Measurements from ENCODE around the gene TBL1X.

Gene TBL1X

GRCh38 chrX:9494771-9495170 lies 29.9 kb downstream of the TBL1X start:
- no peaks in the 10 kb centered on the region for H3K27me3 Mint-ChIP-seq
- DNase-seq (ENCODE audit: low spot score in 2 of 2): no peak
- ATAC-seq (ENCODE audit: low read depth): no peak
- peaks cover 8% of the 10 kb centered on the region for H3K36me3 Mint-ChIP-seq
- H3K27ac Mint-ChIP-seq: no peak overlapping the region
- peaks cover 15% of the 10 kb centered on the region for H3K4me1 Mint-ChIP-seq
- no peak overlapping the region for H3K4me3 Mint-ChIP-seq
- H3K9me3 Mint-ChIP-seq: no peaks in the 10 kb centered on the region

DNA sequence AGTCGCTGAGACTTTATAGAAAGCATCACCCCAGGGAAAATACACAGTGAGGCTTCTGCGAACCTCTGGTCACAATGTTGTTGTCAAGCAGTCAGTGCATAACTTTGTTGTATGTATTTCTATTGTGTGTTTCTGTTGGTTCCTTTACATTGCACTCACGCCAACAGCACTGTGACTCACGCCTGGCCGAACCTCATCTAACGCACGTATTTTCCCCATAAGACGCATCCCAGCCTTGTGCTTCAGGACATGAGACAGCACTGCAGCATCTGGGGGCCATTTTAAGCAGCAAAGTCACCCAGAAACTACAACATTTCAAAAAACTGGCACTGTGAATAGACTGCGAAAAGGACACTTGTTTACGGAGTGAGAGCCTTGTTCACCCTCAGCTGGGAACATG lies 30.6 kb downstream of the TBL1X start:
- Mint-ChIP-seq H3K4me1 (peaks cover 15% of the 10 kb centered on the region), H3K27ac (no peak overlapping the region), H3K4me3 (no peak overlapping the region), H3K27me3 (no peaks in the 10 kb centered on the region), H3K9me3 (no peaks in the 10 kb centered on the region), H3K36me3 (peaks cover 8% of the 10 kb centered on the region)
- no peak for ATAC-seq (ENCODE audit: low read depth)
- DNase-seq (ENCODE audit: low spot score in 2 of 2): no peak

- H3K4me3 Mint-ChIP-seq: no peak overlapping the region
- H3K36me3 Mint-ChIP-seq: peaks cover 16% of the 10 kb centered on the region
- H3K4me1 Mint-ChIP-seq: peaks cover 11% of the 10 kb centered on the region
- DNase-seq (ENCODE audit: low spot score in 2 of 2): no peak
- H3K27ac Mint-ChIP-seq: no peak overlapping the region
- H3K9me3 Mint-ChIP-seq: no peaks in the 10 kb centered on the region
- no peak for ATAC-seq (ENCODE audit: low read depth)
- no peaks in the 10 kb centered on the region for H3K27me3 Mint-ChIP-seq
Measured at GRCh38 chrX:9498236-9498635, 33.4 kb downstream of the TBL1X start.

- H3K27me3 Mint-ChIP-seq: no peaks in the 10 kb centered on the region
- no peak for ATAC-seq (ENCODE audit: low read depth)
- H3K4me1 Mint-ChIP-seq: peaks cover 14% of the 10 kb centered on the region
- no peak overlapping the region for H3K27ac Mint-ChIP-seq
- no peak for DNase-seq (ENCODE audit: low spot score in 2 of 2)
- H3K36me3 Mint-ChIP-seq: peaks cover 27% of the 10 kb centered on the region
- no peak overlapping the region for H3K4me3 Mint-ChIP-seq
- no peaks in the 10 kb centered on the region for H3K9me3 Mint-ChIP-seq
Measured at GRCh38 chrX:9500584-9500983, 35.7 kb downstream of the TBL1X start.

DNA sequence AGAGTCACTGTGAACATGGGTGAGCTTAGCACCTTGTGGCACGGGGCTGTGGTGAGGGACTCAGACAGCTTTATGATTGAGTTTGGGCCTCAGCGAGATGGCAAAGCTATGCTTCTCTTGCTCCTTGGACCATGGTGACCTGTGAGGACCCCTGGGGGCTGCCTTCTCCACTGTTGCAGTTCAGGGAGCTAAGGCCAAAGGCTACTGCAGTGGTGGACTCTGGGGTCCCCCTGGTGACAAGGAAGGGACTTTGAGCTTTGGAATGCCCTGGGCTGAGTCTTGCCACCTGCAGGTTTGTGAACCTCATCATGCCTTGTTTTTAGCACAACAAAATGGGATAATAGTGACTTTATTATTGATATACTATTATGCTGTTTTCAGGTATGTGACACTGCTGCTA lies 36.5 kb downstream of the TBL1X start:
- no peaks in the 10 kb centered on the region for H3K27me3 Mint-ChIP-seq
- no peaks in the 10 kb centered on the region for H3K9me3 Mint-ChIP-seq
- peaks cover 26% of the 10 kb centered on the region for H3K36me3 Mint-ChIP-seq
- H3K4me3 Mint-ChIP-seq: no peak overlapping the region
- H3K27ac Mint-ChIP-seq: no peak overlapping the region
- peaks cover 11% of the 10 kb centered on the region for H3K4me1 Mint-ChIP-seq
- no peak for DNase-seq (ENCODE audit: low spot score in 2 of 2)
- ATAC-seq (ENCODE audit: low read depth): no peak

- no peaks in the 10 kb centered on the region for H3K9me3 Mint-ChIP-seq
- H3K36me3 Mint-ChIP-seq: peaks cover 28% of the 10 kb centered on the region
- no peaks in the 10 kb centered on the region for H3K27me3 Mint-ChIP-seq
- no peak overlapping the region for H3K4me3 Mint-ChIP-seq
- peaks cover 9% of the 10 kb centered on the region for H3K4me1 Mint-ChIP-seq
- no peak for ATAC-seq (ENCODE audit: low read depth)
- H3K27ac Mint-ChIP-seq: no peak overlapping the region
- DNase-seq (ENCODE audit: low spot score in 2 of 2): no peak
Measured at GRCh38 chrX:9503261-9503660, 38.4 kb downstream of the TBL1X start.

DNA sequence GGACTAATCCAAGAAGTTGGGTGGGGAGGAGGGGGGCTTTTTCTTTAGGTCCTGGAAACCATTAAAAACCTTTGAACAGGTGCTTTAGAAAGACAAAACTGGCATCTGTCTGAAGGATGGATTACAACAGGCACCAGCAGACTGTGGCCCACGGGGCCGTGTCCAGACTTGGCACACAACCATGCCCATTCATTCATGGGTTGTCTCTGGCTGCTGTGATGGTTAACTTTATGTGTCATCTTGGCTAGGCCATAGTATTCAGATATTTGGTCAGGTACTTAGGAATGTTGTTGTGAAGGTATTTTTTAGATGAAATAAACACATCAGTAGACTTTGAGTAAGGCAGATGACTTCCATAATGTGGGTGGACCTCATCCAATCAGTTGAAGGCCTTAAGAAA lies 45.5 kb downstream of the TBL1X start:
- DNase-seq (ENCODE audit: low spot score in 2 of 2) (no peak), ATAC-seq (ENCODE audit: low read depth) (no peak)
- peaks cover 15% of the 10 kb centered on the region for H3K36me3 Mint-ChIP-seq
- no peaks in the 10 kb centered on the region for H3K27me3 Mint-ChIP-seq
- H3K9me3 Mint-ChIP-seq: peaks cover 2% of the 10 kb centered on the region
- no peak overlapping the region for H3K4me3 Mint-ChIP-seq
- H3K27ac Mint-ChIP-seq: no peak overlapping the region
- peaks cover 9% of the 10 kb centered on the region for H3K4me1 Mint-ChIP-seq

- peaks cover 14% of the 10 kb centered on the region for H3K4me1 Mint-ChIP-seq
- H3K4me3 Mint-ChIP-seq: no peak overlapping the region
- H3K9me3 Mint-ChIP-seq: peaks cover 2% of the 10 kb centered on the region
- peaks cover 13% of the 10 kb centered on the region for H3K36me3 Mint-ChIP-seq
- no peaks in the 10 kb centered on the region for H3K27me3 Mint-ChIP-seq
- DNase-seq (ENCODE audit: low spot score in 2 of 2) (no peak), ATAC-seq (ENCODE audit: low read depth) (no peak)
- no peak overlapping the region for H3K27ac Mint-ChIP-seq
Measured at GRCh38 chrX:9510980-9511379, 46.1 kb downstream of the TBL1X start.

DNA sequence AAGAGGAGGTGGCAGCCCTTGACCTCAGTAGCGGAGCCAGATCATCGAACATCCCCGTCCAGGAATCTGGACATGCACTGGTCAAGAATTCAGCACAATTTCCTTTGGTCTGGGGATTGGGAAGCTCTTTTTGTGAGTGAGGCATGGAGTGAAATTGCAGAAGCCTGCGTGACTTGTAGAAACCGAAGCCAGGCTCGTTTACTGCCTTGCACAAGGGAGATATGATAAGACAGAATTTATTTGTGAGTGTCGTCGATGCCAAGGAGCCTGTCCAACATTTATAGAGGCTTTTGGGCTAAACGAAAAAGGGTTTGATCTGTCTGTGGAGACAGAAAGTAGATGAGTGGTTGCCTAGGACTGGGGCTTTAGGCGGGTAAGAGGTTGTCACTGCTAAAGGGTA lies 50.6 kb downstream of the TBL1X start:
- Mint-ChIP-seq H3K27me3 (no peaks in the 10 kb centered on the region), H3K27ac (peak overlapping the region; percentile 62), H3K4me3 (no peak overlapping the region), H3K36me3 (peaks cover 4% of the 10 kb centered on the region), H3K4me1 (peaks cover 24% of the 10 kb centered on the region), H3K9me3 (no peaks in the 10 kb centered on the region)
- ATAC-seq (ENCODE audit: low read depth) (no peak), DNase-seq (ENCODE audit: low spot score in 2 of 2) (no peak)

DNA sequence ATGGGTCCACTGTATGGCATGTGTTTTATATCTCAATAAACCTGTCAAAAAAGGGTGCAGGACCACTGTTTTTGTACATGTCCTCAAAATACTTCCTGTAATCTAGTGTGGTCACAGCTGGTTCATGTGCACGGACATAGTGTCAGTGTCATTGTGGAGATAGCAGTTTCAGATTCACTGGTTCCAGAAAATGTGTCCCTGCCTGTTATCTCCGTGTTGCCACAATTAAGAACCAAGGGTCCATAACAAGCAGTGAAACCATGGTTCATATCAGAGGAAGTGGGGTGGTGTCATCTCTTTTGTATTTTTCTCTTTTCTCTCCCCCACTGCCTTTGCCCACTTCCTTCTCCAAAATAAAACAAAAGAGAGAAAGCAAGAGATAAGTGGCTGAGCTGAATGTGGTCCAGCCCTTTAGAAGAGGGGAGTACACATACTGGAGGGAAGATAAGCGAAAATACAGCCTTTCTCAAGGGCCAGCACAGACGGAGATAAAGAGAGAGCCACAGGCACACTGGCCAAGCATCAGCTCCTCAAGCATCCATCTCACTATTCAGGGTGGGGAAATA lies 51.2 kb downstream of the TBL1X start:
- Mint-ChIP-seq H3K4me1 (peaks cover 25% of the 10 kb centered on the region), H3K36me3 (peaks cover 2% of the 10 kb centered on the region), H3K4me3 (peak overlapping the region; percentile 49), H3K9me3 (no peaks in the 10 kb centered on the region), H3K27me3 (no peaks in the 10 kb centered on the region), H3K27ac (peak overlapping the region; percentile 62)
- peak; percentile 31 for ATAC-seq (ENCODE audit: low read depth)
- no peak for DNase-seq (ENCODE audit: low spot score in 2 of 2)

DNA sequence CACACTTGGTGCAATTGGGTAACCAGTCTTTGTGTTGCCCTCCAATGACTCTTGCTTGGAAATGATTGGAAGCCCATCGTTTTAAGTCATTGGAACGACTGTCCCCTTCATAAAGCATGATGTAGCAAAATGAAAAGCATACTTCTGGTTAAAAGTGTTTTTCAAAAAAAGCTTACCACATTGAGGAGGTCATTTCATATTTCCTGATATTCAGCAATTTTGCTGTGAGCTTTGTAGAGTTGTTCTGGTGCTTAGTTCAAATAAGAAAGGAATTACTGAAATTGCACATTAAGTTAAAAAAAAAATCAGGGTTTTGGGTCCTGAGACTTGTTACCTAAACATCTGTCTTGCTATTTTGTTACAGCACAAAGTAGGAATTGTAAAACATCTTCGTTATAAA lies 51.8 kb downstream of the TBL1X start:
- no peak overlapping the region for H3K4me3 Mint-ChIP-seq
- no peak for DNase-seq (ENCODE audit: low spot score in 2 of 2)
- peaks cover 28% of the 10 kb centered on the region for H3K4me1 Mint-ChIP-seq
- H3K27me3 Mint-ChIP-seq: no peaks in the 10 kb centered on the region
- ATAC-seq (ENCODE audit: low read depth): no peak
- H3K27ac Mint-ChIP-seq: no peak overlapping the region
- H3K9me3 Mint-ChIP-seq: no peaks in the 10 kb centered on the region
- no peaks in the 10 kb centered on the region for H3K36me3 Mint-ChIP-seq

DNA sequence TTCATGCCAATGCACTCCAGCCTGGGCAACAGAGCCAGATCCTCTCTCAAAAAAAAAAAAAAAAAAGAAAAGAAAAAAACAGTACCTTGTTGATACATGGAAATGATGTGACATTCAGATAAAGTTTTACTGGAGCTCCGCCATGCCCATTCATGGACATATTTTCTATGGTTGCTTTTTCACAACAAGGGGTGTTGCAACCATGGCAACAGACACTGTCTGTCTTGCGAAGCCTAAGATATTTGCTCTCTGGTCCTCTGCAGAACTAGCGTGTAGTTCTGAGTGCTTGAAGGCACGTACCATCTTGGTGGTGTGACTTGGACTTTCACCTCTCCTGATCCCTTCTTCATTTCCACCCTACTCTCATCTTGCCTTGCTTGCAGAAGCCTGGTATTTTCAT lies 53.2 kb downstream of the TBL1X start:
- H3K4me1 Mint-ChIP-seq: peaks cover 28% of the 10 kb centered on the region
- no peaks in the 10 kb centered on the region for H3K9me3 Mint-ChIP-seq
- H3K36me3 Mint-ChIP-seq: no peaks in the 10 kb centered on the region
- no peaks in the 10 kb centered on the region for H3K27me3 Mint-ChIP-seq
- ATAC-seq (ENCODE audit: low read depth) (no peak), DNase-seq (ENCODE audit: low spot score in 2 of 2) (no peak)
- no peak overlapping the region for H3K4me3 Mint-ChIP-seq
- H3K27ac Mint-ChIP-seq: no peak overlapping the region

GRCh38 chrX:9518889-9519288 lies 54.0 kb downstream of the TBL1X start:
- H3K36me3 Mint-ChIP-seq: no peaks in the 10 kb centered on the region
- H3K4me1 Mint-ChIP-seq: peaks cover 26% of the 10 kb centered on the region
- no peak overlapping the region for H3K27ac Mint-ChIP-seq
- no peak overlapping the region for H3K4me3 Mint-ChIP-seq
- H3K9me3 Mint-ChIP-seq: no peaks in the 10 kb centered on the region
- H3K27me3 Mint-ChIP-seq: no peaks in the 10 kb centered on the region
- ATAC-seq (ENCODE audit: low read depth): no peak
- no peak for DNase-seq (ENCODE audit: low spot score in 2 of 2)

- no peaks in the 10 kb centered on the region for H3K27me3 Mint-ChIP-seq
- DNase-seq (ENCODE audit: low spot score in 2 of 2) (no peak), ATAC-seq (ENCODE audit: low read depth) (no peak)
- H3K27ac Mint-ChIP-seq: no peak overlapping the region
- H3K36me3 Mint-ChIP-seq: no peaks in the 10 kb centered on the region
- H3K4me3 Mint-ChIP-seq: no peak overlapping the region
- peaks cover 28% of the 10 kb centered on the region for H3K4me1 Mint-ChIP-seq
- no peaks in the 10 kb centered on the region for H3K9me3 Mint-ChIP-seq
Measured at GRCh38 chrX:9519546-9520216, 54.8 kb downstream of the TBL1X start.

GRCh38 chrX:9520217-9520590 lies 55.3 kb downstream of the TBL1X start:
- Mint-ChIP-seq H3K4me3 (no peak overlapping the region), H3K4me1 (peaks cover 29% of the 10 kb centered on the region), H3K27ac (no peak overlapping the region), H3K27me3 (no peaks in the 10 kb centered on the region), H3K9me3 (no peaks in the 10 kb centered on the region), H3K36me3 (no peaks in the 10 kb centered on the region)
- ATAC-seq (ENCODE audit: low read depth): no peak
- no peak for DNase-seq (ENCODE audit: low spot score in 2 of 2)

Data from memory B cell (primary cell).